Measurements from ENCODE around the gene UGGT2.

GRCh38 chr13:96089749-96090239 lies 36.6 kb upstream of the UGGT2 start, which contains the start of gene HS6ST3:
- TF ChIP-seq CTCF (conservative IDR thresholded peaks at IDR 0.05) (no peak), ZFX (IDR thresholded peaks at IDR 0.05) (no peak)

All from C4-2B (cell line).